Measurements from ENCODE around the gene TMED10.

The TMED10 gene

DNA sequence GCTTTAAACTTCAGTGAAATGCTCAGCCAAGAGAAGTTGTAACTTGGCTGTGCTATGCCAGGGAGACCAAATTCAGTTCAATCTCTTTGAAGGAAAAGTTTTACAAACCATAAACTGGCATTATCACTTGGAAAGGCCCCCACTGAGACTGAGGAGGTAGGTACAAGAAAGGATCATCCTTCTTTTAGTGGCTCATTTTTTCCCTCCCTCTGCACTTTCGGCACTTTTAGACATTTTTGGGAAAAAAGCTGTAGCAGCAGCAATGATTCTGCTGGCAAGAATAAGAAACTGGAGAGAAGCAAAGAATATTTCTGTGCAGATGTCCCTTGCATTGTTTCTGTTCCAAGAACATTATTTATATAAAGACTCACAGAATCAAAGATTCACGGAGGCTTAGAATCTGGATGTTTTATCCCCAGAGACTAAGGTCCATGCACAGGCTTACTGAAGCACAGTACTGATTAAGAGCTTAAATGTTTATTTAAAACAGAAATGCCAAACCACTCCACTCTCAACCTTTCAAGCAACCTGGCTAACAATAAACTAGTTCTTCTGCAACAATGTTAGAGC lies 94.7 kb downstream of the TMED10 start:
- no peak for DNase-seq
